IMR-90 (cell line): ENCODE measurements around the gene SPINDOC. TPM values are rescaled to one million over a fixed set of nuclear protein-coding genes. Genes with fewer than 3 reads are reported as not detected.

ENCODE experiments used
- ATAC-seq: fragments of 200-7000 bp; cut with Tn5 transposase; 2 replicates; pipeline ENCODE4 v1.9.1; 2020; ENCODE audit warnings: low read depth, mild to moderate bottlenecking, moderate library complexity
- BruUV-seq: library from RNA; stranded (reverse); fragments of 400-500 nt; replicated peaks from 2 replicates; lab custom pipeline; 2021; lab: Mats Ljungman, UMichigan
- CTCF ChIA-PET: fragments of 300-600 bp; formaldehyde crosslinking; extraction: SDS; loops from one replicate; lab custom pipeline; 2021; ENCODE audit warnings: antibody characterized with exemption; lab: Yijun Ruan, JAX
- POLR2A ChIA-PET: fragments of 300-600 bp; sonication (Branson Sonifier 250); formaldehyde crosslinking; loops from one replicate; lab custom pipeline; 2022; ENCODE audit warnings: antibody characterized with exemption; ENCODE audit not compliant: unreplicated experiment; lab: Charles Lee
- DNase-seq: peaks from one replicate; pipeline ENCODE4 v3.0.0; 2013
- H2AFZ ChIP-seq: replicated peaks from 2 replicates; pipeline ENCODE3; 2013; ENCODE audit warnings: low read length, mild to moderate bottlenecking; ENCODE audit not compliant: poor library complexity
- H2AK5ac ChIP-seq: 2 replicates; pipeline ENCODE4 v1.6.1; 2013; ENCODE audit warnings: low read depth, low read length, inconsistent platforms
- H2AK9ac ChIP-seq: replicated peaks from 2 replicates; pipeline ENCODE3; 2013; ENCODE audit warnings: mild to moderate bottlenecking, low read depth, low read length, moderate library complexity; ENCODE audit not compliant: poor library complexity
- H2BK120ac ChIP-seq: 2 replicates; pipeline ENCODE4 v1.6.1; 2013; ENCODE audit warnings: low read depth, low read length, inconsistent platforms
- H2BK15ac ChIP-seq: 3 replicates; pipeline ENCODE4 v1.6.1; 2013; ENCODE audit warnings: low read depth, low read length, inconsistent platforms
- H2BK20ac ChIP-seq: 2 replicates; pipeline ENCODE4 v1.6.1; 2013; ENCODE audit warnings: low read depth, mild to moderate bottlenecking, inconsistent platforms, low read length, moderate library complexity
- H2BK5ac ChIP-seq: 2 replicates; pipeline ENCODE4 v1.6.1; 2013; ENCODE audit warnings: mild to moderate bottlenecking, low read depth, low read length, inconsistent platforms; ENCODE audit not compliant: poor library complexity, severe bottlenecking
- H3K14ac ChIP-seq: replicated peaks from 2 replicates; pipeline ENCODE4 v1.6.1; 2013; ENCODE audit warnings: low read depth, low read length, inconsistent platforms
- H3K18ac ChIP-seq: 2 replicates; pipeline ENCODE4 v1.6.1; 2013; ENCODE audit warnings: low read depth, low read length, control low read depth
- H3K23ac ChIP-seq: 2 replicates; pipeline ENCODE4 v1.6.1; 2013; ENCODE audit warnings: low read depth, low read length, inconsistent platforms
- H3K27ac ChIP-seq: 2 replicates; pipeline ENCODE4 v1.5.1; 2013; ENCODE audit warnings: mild to moderate bottlenecking, control low read depth, low read length; ENCODE audit not compliant: insufficient read depth
- H3K27me3 ChIP-seq: 2 replicates; pipeline ENCODE4 v1.6.1; 2013; ENCODE audit warnings: low read length; ENCODE audit not compliant: control insufficient read depth, insufficient read depth
- H3K36me3 ChIP-seq: 2 replicates; pipeline ENCODE4 v1.6.1; 2013; ENCODE audit warnings: low read length, mixed read lengths; ENCODE audit not compliant: control insufficient read depth, insufficient read depth
- H3K4ac ChIP-seq: 2 replicates; pipeline ENCODE4 v1.6.1; 2013; ENCODE audit warnings: low read depth, low read length, inconsistent platforms
- H3K4me1 ChIP-seq: 2 replicates; pipeline ENCODE4 v1.6.1; 2013; ENCODE audit warnings: low read length, mixed read lengths; ENCODE audit not compliant: control insufficient read depth, insufficient read depth
- H3K4me2 ChIP-seq: 2 replicates; pipeline ENCODE4 v1.6.1; 2013; ENCODE audit warnings: low read depth, mild to moderate bottlenecking, control low read depth, low read length, moderate library complexity
- H3K4me3 ChIP-seq: 2 replicates; pipeline ENCODE4 v1.5.1; 2013; ENCODE audit warnings: low read depth, mild to moderate bottlenecking, control low read depth, low read length, moderate library complexity; ENCODE audit not compliant: insufficient read depth
- H3K56ac ChIP-seq: 2 replicates; pipeline ENCODE4 v1.6.1; 2013; ENCODE audit warnings: low read length, inconsistent platforms; ENCODE audit not compliant: insufficient read depth; ENCODE audit errors: extremely low read depth
- H3K79me1 ChIP-seq, 2 experiments: 2 replicates each; pipeline ENCODE4 v1.6.1; 2013; ENCODE audit warnings: low read length in 2 of 2, inconsistent platforms in 1 of 2, low read depth in 1 of 2
- H3K9ac ChIP-seq: 2 replicates; pipeline ENCODE4 v1.6.1; 2013; ENCODE audit warnings: low read depth, low read length, control low read depth
- H3K9me1 ChIP-seq: 2 replicates; pipeline ENCODE4 v1.6.1; 2013; ENCODE audit warnings: low read length, inconsistent platforms; ENCODE audit not compliant: insufficient read depth
- H3K9me3 ChIP-seq: 2 replicates; pipeline ENCODE4 v1.6.1; 2013; ENCODE audit warnings: low read length; ENCODE audit not compliant: control insufficient read depth, insufficient read depth
- H4K20me1 ChIP-seq: 2 replicates; pipeline ENCODE4 v1.6.1; 2013; ENCODE audit warnings: low read length, inconsistent platforms; ENCODE audit not compliant: insufficient read depth
- H4K5ac ChIP-seq: 2 replicates; pipeline ENCODE4 v1.6.1; 2013; ENCODE audit warnings: mild to moderate bottlenecking, low read depth, low read length, control low read depth
- H4K8ac ChIP-seq, 2 experiments: 2 replicates each; pipeline ENCODE4 v1.6.1; 2013; ENCODE audit warnings: low read depth in 2 of 2, low read length in 2 of 2, control low read depth in 1 of 2, inconsistent platforms in 1 of 2
- H4K91ac ChIP-seq: 2 replicates; pipeline ENCODE4 v1.6.1; 2013; ENCODE audit warnings: low read depth, low read length, inconsistent platforms; ENCODE audit not compliant: insufficient read depth
- CEBPB ChIP-seq: IDR thresholded peaks from 2 replicates; pipeline ENCODE4 v1.6.1; 2012; ENCODE audit warnings: low read depth, low read length, improper control_type of control experiment
- CHD1 ChIP-seq: IDR thresholded peaks from 2 replicates; pipeline ENCODE4 v1.6.1; 2012; ENCODE audit warnings: low read depth, low read length, improper control_type of control experiment
- CTCF ChIP-seq: conservative IDR thresholded peaks from 2 replicates; pipeline ENCODE4 v1.5.1; 2012; ENCODE audit warnings: mild to moderate bottlenecking, low read depth, low read length, improper control_type of control experiment
- ELK1 ChIP-seq: fragments of 150-350 bp; IDR thresholded peaks from 2 replicates; pipeline ENCODE4 v1.6.1; 2016; ENCODE audit warnings: low read depth, mild to moderate bottlenecking, low read length, moderate library complexity, borderline replicate concordance
- FOS ChIP-seq: fragments of 150-350 bp; IDR thresholded peaks from 2 replicates; pipeline ENCODE4 v1.6.1; 2016; ENCODE audit warnings: low read depth, low read length
- MXI1 ChIP-seq: IDR thresholded peaks from 2 replicates; pipeline ENCODE4 v1.6.1; 2012; ENCODE audit warnings: low read depth, mild to moderate bottlenecking, low read length, moderate library complexity, borderline replicate concordance
- NFE2L2 ChIP-seq: fragments of 150-350 bp; IDR thresholded peaks from 2 replicates; pipeline ENCODE4 v1.6.1; 2016; ENCODE audit warnings: low read depth, mild to moderate bottlenecking, low read length
- RAD21 ChIP-seq: IDR thresholded peaks from 2 replicates; pipeline ENCODE4 v1.6.1; 2012; ENCODE audit warnings: low read length, improper control_type of control experiment
- RFX5 ChIP-seq: IDR thresholded peaks from 2 replicates; pipeline ENCODE4 v1.8.0; 2012; ENCODE audit warnings: low read depth, mild to moderate bottlenecking, low read length, moderate library complexity
- USF2 ChIP-seq: fragments of 150-350 bp; IDR thresholded peaks from 2 replicates; pipeline ENCODE4 v1.6.1; 2017; ENCODE audit warnings: mild to moderate bottlenecking, antibody characterized with exemption, low read length, low read depth
- WGBS, 2 experiments: methylation state at CpG; one replicate each; pipeline versions ENCODE4 v1.1.5 to v1.1.7; 2013; ENCODE audit warnings: missing lambda C conversion rate in 2 of 2; ENCODE audit not compliant: insufficient read length in 1 of 2; ENCODE audit errors: extremely low coverage in 2 of 2; 5-methylcytosine and 5-hydroxymethylcytosine counted together
- dilution Hi-C: fragments of 300-500 bp; cut with HindIII; formaldehyde crosslinking; loops from one replicate; pipeline ENCODE4 v1.14.3; 2018; ENCODE audit warnings: low sequenced_read_pairs; ENCODE audit not compliant: unreplicated experiment
- in situ Hi-C: fragments of 300-500 bp; cut with MboI; formaldehyde crosslinking; loops from 3 replicates; pipeline ENCODE4 v1.14.3; 2019; ENCODE audit warnings: low sequenced_read_pairs, inconsistent platforms, mixed read lengths
- intact Hi-C: fragments of 100-400 bp; cut with micrococcal nuclease; formaldehyde crosslinking; loops from 2 replicates; pipeline ENCODE4 v1.10.0; 2022
- polyA plus RNA-seq, 3 experiments: library from polyadenylated mRNA; depleted of rRNA; stranded (reverse); fragments of >200 nt; gene quantifications; 2 replicates each; pipeline ENCODE4 v1.2.3, GENCODE V29; 2012; ENCODE audit warnings: low replicate concordance in 1 of 3
- total RNA-seq: library from RNA; depleted of rRNA; stranded (reverse); fragments of >200 nt; gene quantifications from 2 replicates; pipeline ENCODE4 v1.2.3, GENCODE V29; 2012

Gene SPINDOC
- total and polyA plus RNA-seq, 2 of the 4 experiments (the other 2 are of a cell fraction): 10.0 to 29.9 TPM

GRCh38 chr11:63851364-63851763 lies 38.1 kb downstream of the SPINDOC start:
- Histone ChIP-seq H3K23ac (no peak overlapping the region), H3K4me3 (no peak overlapping the region), H3K79me1 (peaks cover 38 to 76% of the 10 kb centered on the region in 2 experiments), H2AK9ac (no peak overlapping the region), H3K27ac (no peak overlapping the region), H4K8ac (no peak overlapping the region), H4K5ac (no peak overlapping the region), H3K9ac (no peak overlapping the region), H3K56ac (no peak overlapping the region), H3K27me3 (no peaks in the 10 kb centered on the region), H2BK5ac (no peak overlapping the region), H3K18ac (no peak overlapping the region), H3K9me1 (peaks cover 17% of the 10 kb centered on the region), H3K9me3 (no peaks in the 10 kb centered on the region), H2AK5ac (no peak overlapping the region), H2BK120ac (no peak overlapping the region), H2BK20ac (no peak overlapping the region), H2BK15ac (no peak overlapping the region), H2AFZ (no peak overlapping the region), H4K91ac (no peak overlapping the region), H3K4ac (no peak overlapping the region), H3K4me1 (peaks cover 4% of the 10 kb centered on the region; the same call in 1 of the 2 replicates), H3K4me2 (no peak overlapping the region), H3K14ac (no peak overlapping the region), H4K20me1 (peaks cover 51% of the 10 kb centered on the region), H3K36me3 (peaks cover 9% of the 10 kb centered on the region)
- no peak for TF ChIP-seq NFE2L2
- no peak for TF ChIP-seq MXI1
- no peak for TF ChIP-seq CHD1
- no peak for TF ChIP-seq ELK1
- no peak for TF ChIP-seq CEBPB
- TF ChIP-seq USF2: no peak
- no peak for TF ChIP-seq RFX5
- no peak for TF ChIP-seq FOS
- TF ChIP-seq CTCF: no peak
- no peak for TF ChIP-seq RAD21
- DNase-seq (no peak), ATAC-seq (no peak)
- in situ Hi-C loops: no loop called here
- intact Hi-C loops: no loop called here
- BruUV-seq: no TSS peak
- dilution Hi-C loops: no loop called here
- WGBS, 2 experiments: 80% methylated on average over 2 of the region's 2 CpGs; no CpG with 5 or more reads in 1 of the 2 experiments
- POLR2A ChIA-PET: no interaction called here
- CTCF ChIA-PET: no interaction called here
